Loucy (cell line): ENCODE measurements around the gene EPN1.
A peak's percentile ranks its signal among the peaks of the same experiment; 100 is the strongest.

Experiments used
- H2AFZ ChIP-seq: fragments of 200-600 bp; sonication (generic); 2 replicates; pipeline ENCODE4 v1.6.0; 2016; ENCODE audit warnings: antibody characterized with exemption, mild to moderate bottlenecking, low read length, moderate library complexity
- H3F3A ChIP-seq: fragments of 200-600 bp; 2 replicates; pipeline ENCODE4 v1.6.0; 2016; ENCODE audit warnings: antibody characterized with exemption, low read depth, mild to moderate bottlenecking
- H3K27me3 ChIP-seq: fragments of 200-600 bp; sonication (generic); 2 replicates; pipeline ENCODE4 v1.6.1; 2014; ENCODE audit warnings: low read length, mild to moderate bottlenecking; ENCODE audit not compliant: insufficient read depth, poor library complexity, severe bottlenecking
- H3K36me3 ChIP-seq: fragments of 200-600 bp; sonication (generic); 2 replicates; pipeline ENCODE4 v1.6.1; 2016; ENCODE audit warnings: low read length; ENCODE audit not compliant: insufficient read depth
- H3K4me1 ChIP-seq: fragments of 200-600 bp; sonication (generic); 2 replicates; pipeline ENCODE4 v1.5.1; 2014; ENCODE audit warnings: low read length, mild to moderate bottlenecking; ENCODE audit not compliant: insufficient read depth, poor library complexity, severe bottlenecking
- H3K4me2 ChIP-seq: fragments of 200-600 bp; sonication (generic); 2 replicates; pipeline ENCODE4 v1.6.0; 2014; ENCODE audit warnings: antibody characterized with exemption, low read length, low read depth, mild to moderate bottlenecking; ENCODE audit not compliant: poor library complexity, severe bottlenecking
- H3K4me3 ChIP-seq: fragments of 200-600 bp; sonication (generic); 2 replicates; pipeline ENCODE4 v1.5.1; 2014; ENCODE audit warnings: low read length, mild to moderate bottlenecking, mixed read lengths; ENCODE audit not compliant: poor library complexity, severe bottlenecking
- H3K79me2 ChIP-seq: fragments of 200-600 bp; sonication (generic); 2 replicates; pipeline ENCODE4 v1.6.1; 2014; ENCODE audit warnings: low read length; ENCODE audit not compliant: insufficient read depth
- H3K9ac ChIP-seq: fragments of 200-600 bp; sonication (generic); 2 replicates; pipeline ENCODE4 v1.6.0; 2014; ENCODE audit warnings: mild to moderate bottlenecking, low read depth, low read length, moderate library complexity; ENCODE audit not compliant: poor library complexity, severe bottlenecking
- H3K9me2 ChIP-seq: fragments of 200-600 bp; sonication (generic); replicated peaks from 2 replicates; pipeline ENCODE4 v1.6.1; 2016; ENCODE audit warnings: low read depth, low read length, mixed read lengths
- H3K9me3 ChIP-seq: fragments of 200-600 bp; sonication (generic); 2 replicates; pipeline ENCODE4 v1.6.1; 2014; ENCODE audit warnings: mild to moderate bottlenecking, antibody characterized with exemption, low read length, low read depth; ENCODE audit not compliant: insufficient read depth
- H4K20me1 ChIP-seq: fragments of 200-600 bp; sonication (generic); 2 replicates; pipeline ENCODE4 v1.6.0; 2014; ENCODE audit warnings: antibody characterized with exemption, low read length, mild to moderate bottlenecking; ENCODE audit not compliant: insufficient read depth, poor library complexity, severe bottlenecking
- CTCF ChIP-seq: fragments of 200-600 bp; sonication (generic); conservative IDR thresholded peaks from 2 replicates; pipeline ENCODE4 v1.5.1; 2014; ENCODE audit warnings: mild to moderate bottlenecking, antibody characterized with exemption, low read length
- EZH2phosphoT487 ChIP-seq: fragments of 200-600 bp; IDR thresholded peaks from 2 replicates; pipeline ENCODE4 v1.6.1; 2018; ENCODE audit warnings: antibody characterized with exemption, mild to moderate bottlenecking, moderate library complexity, borderline replicate concordance

Gene EPN1

GRCh38 chr19:55674841-55675660, at the start of gene EPN1:
Gene EPN1, plus strand, starts transcription at chr19:55675226. Its CDS starts 3,402 bp downstream, at chr19:55678628.
- TF ChIP-seq EZH2phosphoT487, result no peak
- no peak for TF ChIP-seq CTCF
- Histone ChIP-seq H3K4me3 (peak within 1 kb of the TSS; percentile 76), H2AFZ (no peak within 1 kb of the TSS), H4K20me1 (peaks cover 72% of the 10 kb centered on the region), H3K9me3 (no peaks in the 10 kb centered on the region), H3K27me3 (no peaks in the 10 kb centered on the region), H3K4me1 (peaks cover 4% of the 10 kb centered on the region), H3F3A (peaks cover 5% of the 10 kb centered on the region; the same call in 1 of the 2 replicates), H3K9ac (peak within 1 kb of the TSS; percentile 80), H3K36me3 (peaks cover 86% of the 10 kb centered on the region), H3K9me2 (no peaks in the 10 kb centered on the region), H3K79me2 (peaks cover 81% of the 10 kb centered on the region), H3K4me2 (peak within 1 kb of the TSS; percentile 74)

- no peak overlapping the region for H2AFZ ChIP-seq
- H3K4me1 ChIP-seq, result peaks cover 11% of the 10 kb centered on the region
- H3K9me2 ChIP-seq, result no peaks in the 10 kb centered on the region
- no peak for TF ChIP-seq EZH2phosphoT487
- TF ChIP-seq CTCF, result no peak
- no peaks in the 10 kb centered on the region for H3K9me3 ChIP-seq
- H3K9ac ChIP-seq, result peak overlapping the region; percentile 25
- peak overlapping the region; percentile 21 for H3K4me2 ChIP-seq
- no peaks in the 10 kb centered on the region for H3K36me3 ChIP-seq
- H3K79me2 ChIP-seq, result 0 out of 2 replicates have a peak, but pooled peaks cover 7% of the 10 kb centered on the region
- no peaks in the 10 kb centered on the region for H3K27me3 ChIP-seq
- H3K4me3 ChIP-seq, result no peak overlapping the region
- peaks cover 6% of the 10 kb centered on the region for H4K20me1 ChIP-seq
- no peaks in the 10 kb centered on the region for H3F3A ChIP-seq
Observed at GRCh38 chr19:55626350-55626749, 48.7 kb upstream of the EPN1 start.

GRCh38 chr19:55632463-55632834, 42.6 kb upstream of the EPN1 start:
- no peaks in the 10 kb centered on the region for H3K9me3 ChIP-seq
- H3F3A ChIP-seq, result no peaks in the 10 kb centered on the region
- no peak overlapping the region for H3K9ac ChIP-seq
- TF ChIP-seq CTCF, result peak; percentile 75
- no peak for TF ChIP-seq EZH2phosphoT487
- H3K27me3 ChIP-seq, result no peaks in the 10 kb centered on the region
- no peak overlapping the region for H2AFZ ChIP-seq
- no peak overlapping the region for H3K4me3 ChIP-seq
- peaks cover 8% of the 10 kb centered on the region for H4K20me1 ChIP-seq
- H3K4me1 ChIP-seq, result peaks cover 20% of the 10 kb centered on the region
- no peaks in the 10 kb centered on the region for H3K9me2 ChIP-seq
- H3K4me2 ChIP-seq, result no peak overlapping the region
- no peaks in the 10 kb centered on the region for H3K36me3 ChIP-seq
- H3K79me2 ChIP-seq, result peaks cover 25% of the 10 kb centered on the region
